HEK293 (cell line): ENCODE data around the gene MYO7B.

Experiments used
- CTCF ChIA-PET: fragments of 350-600 bp; formaldehyde crosslinking; extraction: SDS; loops from one replicate; lab custom pipeline; 2021; ENCODE audit warnings: antibody characterized with exemption; lab: Yijun Ruan, JAX
- POLR2A ChIA-PET: fragments of 300-600 bp; formaldehyde crosslinking; extraction: SDS; loops from one replicate; lab custom pipeline; 2020; ENCODE audit warnings: antibody characterized with exemption, inconsistent platforms; lab: Yijun Ruan, JAX
- H3K27ac ChIP-seq: fragments of 200-500 bp; sonication (Bioruptor generic); 2 replicates; pipeline ENCODE4 v1.5.1; 2014; ENCODE audit warnings: low read depth, low read length, control low read depth, inconsistent platforms; ENCODE audit errors: extremely low read depth
- H3K36me3 ChIP-seq, 2 experiments: fragments of 200-500 bp in 1 of 2; sonication (Bioruptor generic) in 1 of 2; 1 replicate in 1 of 2; 2 replicates in 1 of 2; pipeline ENCODE4 v1.5.1; 2014 to 2017; ENCODE audit warnings: inconsistent platforms in 2 of 2, low read length in 2 of 2; ENCODE audit not compliant: control insufficient read depth in 2 of 2, insufficient read depth in 1 of 2
- H3K4me1 ChIP-seq: fragments of 200-500 bp; sonication (Bioruptor generic); 2 replicates; pipeline ENCODE4 v1.5.1; 2014; ENCODE audit warnings: mild to moderate bottlenecking, low read length, inconsistent platforms; ENCODE audit not compliant: control insufficient read depth, insufficient read depth
- H3K4me3 ChIP-seq: 2 replicates; pipeline ENCODE4 v1.5.1; 2011; ENCODE audit warnings: low read depth, mild to moderate bottlenecking, control low read depth, low read length, moderate library complexity
- H3K9me3 ChIP-seq: fragments of 200-500 bp; sonication (Bioruptor generic); 2 replicates; pipeline ENCODE4 v1.5.1; 2014; ENCODE audit warnings: low read depth, low read length, inconsistent platforms; ENCODE audit not compliant: control insufficient read depth, insufficient read depth
- ZNF664 ChIP-seq: fragments of 450-650 bp; formaldehyde crosslinking; IDR thresholded peaks from 2 replicates; pipeline ENCODE4 v1.5.1; 2016; ENCODE audit warnings: missing biosample characterization, missing genetic modification characterization
- TF ChIP-seq, protein P1 (sequence below): fragments of 450-650 bp; formaldehyde crosslinking; IDR thresholded peaks from 2 replicates; pipeline ENCODE4 v1.5.1; 2016; ENCODE audit warnings: missing biosample characterization, missing genetic modification characterization

MYO7B gene

DNA sequence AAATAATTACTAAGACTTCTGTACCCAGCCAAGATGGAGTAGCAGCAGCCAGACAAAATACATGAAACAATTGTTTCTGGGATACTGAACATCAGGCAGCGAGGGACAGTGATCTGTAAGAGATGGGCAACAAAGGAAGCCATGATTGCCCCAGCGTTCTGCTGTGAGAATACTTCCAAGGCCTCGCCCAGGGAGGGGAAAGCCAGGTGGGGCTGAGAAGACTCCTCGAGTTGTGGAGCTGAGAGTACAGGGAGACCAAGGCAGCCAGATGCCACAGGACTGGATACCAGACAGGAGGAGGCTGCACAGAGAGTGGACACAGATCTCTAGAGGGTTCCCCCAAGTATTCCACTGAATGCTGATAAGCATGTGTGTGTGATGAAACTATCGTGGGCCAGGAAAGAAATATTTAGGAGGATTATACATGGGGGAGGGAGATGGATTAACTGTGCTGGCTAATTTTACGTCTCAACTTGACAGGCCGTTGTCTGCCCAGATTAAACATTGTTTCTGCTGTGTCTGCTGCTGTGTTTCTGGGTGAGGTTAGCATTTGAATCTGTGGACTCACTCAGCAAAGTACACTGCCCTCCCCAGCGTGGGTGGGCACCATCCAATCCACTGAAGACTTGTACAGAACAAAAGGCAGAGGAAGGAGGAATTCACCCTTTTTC, 150.1 kb downstream of the MYO7B start:
- ChIA-PET CTCF (interaction anchor here (1.9 kb wide), 1 partner anchor 9 kb away, joined by 4 read pairs; no protein-coding TSS in a partner anchor), POLR2A (no interaction called here)
- no peaks in the 10 kb centered on the region for H3K4me1 ChIP-seq

More for the DNA sequence above, 150.1 kb downstream of the MYO7B start:
- TF ChIP-seq, protein P1, sequence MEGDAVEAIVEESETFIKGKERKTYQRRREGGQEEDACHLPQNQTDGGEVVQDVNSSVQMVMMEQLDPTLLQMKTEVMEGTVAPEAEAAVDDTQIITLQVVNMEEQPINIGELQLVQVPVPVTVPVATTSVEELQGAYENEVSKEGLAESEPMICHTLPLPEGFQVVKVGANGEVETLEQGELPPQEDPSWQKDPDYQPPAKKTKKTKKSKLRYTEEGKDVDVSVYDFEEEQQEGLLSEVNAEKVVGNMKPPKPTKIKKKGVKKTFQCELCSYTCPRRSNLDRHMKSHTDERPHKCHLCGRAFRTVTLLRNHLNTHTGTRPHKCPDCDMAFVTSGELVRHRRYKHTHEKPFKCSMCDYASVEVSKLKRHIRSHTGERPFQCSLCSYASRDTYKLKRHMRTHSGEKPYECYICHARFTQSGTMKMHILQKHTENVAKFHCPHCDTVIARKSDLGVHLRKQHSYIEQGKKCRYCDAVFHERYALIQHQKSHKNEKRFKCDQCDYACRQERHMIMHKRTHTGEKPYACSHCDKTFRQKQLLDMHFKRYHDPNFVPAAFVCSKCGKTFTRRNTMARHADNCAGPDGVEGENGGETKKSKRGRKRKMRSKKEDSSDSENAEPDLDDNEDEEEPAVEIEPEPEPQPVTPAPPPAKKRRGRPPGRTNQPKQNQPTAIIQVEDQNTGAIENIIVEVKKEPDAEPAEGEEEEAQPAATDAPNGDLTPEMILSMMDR (tag by site-specific recombination): no peak
- TF ChIP-seq ZNF664 (tag by site-specific recombination): no peak
- no peak overlapping the region for H3K27ac ChIP-seq
- no peak overlapping the region for H3K4me3 ChIP-seq
- H3K9me3 ChIP-seq: no peaks in the 10 kb centered on the region
- no peaks in the 10 kb centered on the region for H3K36me3 ChIP-seq
